22Rv1 (cell line): Measurements from ENCODE around the gene TRMU.

Source experiments
- CTCF ChIP-seq: fragments of 450-650 bp; IDR thresholded peaks from 2 replicates; pipeline ENCODE4 v1.5.1; 2017; ENCODE audit warnings: mild to moderate bottlenecking
- ZFX ChIP-seq: fragments of 450-650 bp; IDR thresholded peaks from 2 replicates; pipeline ENCODE4 v1.6.1; 2017; ENCODE audit warnings: antibody characterized with exemption, borderline replicate concordance

- no peak for TF ChIP-seq CTCF
- TF ChIP-seq ZFX, result no peak
Observed at GRCh38 chr22:46286941-46287872, 48.3 kb upstream of the TRMU start.
